ENCODE results near the gene TNRC18.
"Not testable (repeated sequence)": the region's sequence is repeated elsewhere in the genome, so short reads cannot be mapped to it uniquely, and the experiment has no call there.

Gene TNRC18

GRCh38 chr7:5295039-5296014 is 128.3 kb downstream of the TNRC18 start:
- no peak for DNase-seq (ENCODE audit: low read depth in 2 of 2)

DNA sequence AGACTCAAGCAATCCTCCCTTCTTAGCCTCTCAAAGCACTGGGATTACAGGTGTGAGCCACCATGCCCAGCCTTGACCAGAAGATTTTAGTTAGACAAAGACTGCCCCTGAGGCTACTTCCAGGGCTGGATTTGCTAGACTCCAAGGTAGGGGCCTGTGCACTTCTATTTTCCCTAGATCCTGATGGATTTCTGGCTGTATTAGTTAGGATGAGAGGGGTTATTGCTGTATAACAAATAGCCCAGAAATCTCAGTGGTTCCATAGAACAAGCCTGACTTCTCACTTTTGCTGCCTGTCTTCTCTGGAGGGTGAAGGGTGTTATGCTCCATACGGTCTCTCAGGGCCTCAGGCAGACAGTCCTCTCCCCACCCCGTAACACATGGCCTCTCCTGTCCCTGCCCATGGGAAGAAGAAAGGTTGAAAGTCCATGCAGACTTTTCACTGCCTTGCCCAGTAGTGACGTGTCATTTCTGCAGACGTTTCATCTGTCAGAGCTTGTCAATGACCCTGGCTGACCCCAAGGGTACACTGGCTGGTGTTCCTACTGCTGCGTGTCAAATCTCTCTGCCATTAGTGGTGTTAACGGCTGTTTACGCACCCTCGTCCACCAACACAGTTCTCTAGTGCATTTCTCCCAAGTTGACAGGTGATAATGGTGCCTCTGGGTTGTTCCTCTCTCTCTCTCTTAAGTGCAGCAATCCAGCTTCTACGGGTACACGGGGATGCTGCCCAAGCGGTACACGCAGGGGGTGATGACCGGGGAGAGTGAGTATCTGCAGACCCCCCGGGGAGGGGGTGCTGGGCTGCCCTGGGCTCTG is 129.3 kb downstream of the TNRC18 start:
- DNase-seq (ENCODE audit: low read depth in 2 of 2) = no peak

GRCh38 chr7:5291711-5292335 is 131.8 kb downstream of the TNRC18 start:
- DNase-seq (ENCODE audit: low read depth in 2 of 2) = not testable (repeated sequence)

- no peak for DNase-seq (ENCODE audit: low read depth in 2 of 2)
These were observed 132.3 kb downstream of the TNRC18 start for GRCh38 chr7:5291301-5291700.

- DNase-seq (ENCODE audit: low read depth in 2 of 2) = no peak
These were observed 134.3 kb downstream of the TNRC18 start for GRCh38 chr7:5289355-5289754.

DNA sequence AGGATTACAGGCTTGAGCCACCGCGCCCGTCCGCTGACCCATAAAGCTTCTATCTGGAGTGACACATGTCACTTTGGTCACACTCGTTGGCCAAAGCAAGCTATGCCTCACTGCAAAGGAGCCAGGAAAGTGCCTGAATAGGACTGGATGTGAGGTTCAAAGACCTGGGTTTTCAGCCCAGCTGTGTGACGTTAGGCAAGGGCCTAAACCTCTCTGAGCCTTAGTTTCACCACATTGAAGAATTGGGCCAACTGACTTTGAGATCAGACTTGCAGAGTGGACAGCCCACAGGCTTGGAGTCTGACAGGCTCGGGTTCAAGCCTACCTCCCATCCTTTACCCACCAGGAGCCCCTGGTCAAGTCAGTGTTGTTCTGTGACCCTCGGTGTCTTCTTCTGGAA is 135.1 kb downstream of the TNRC18 start:
- not testable (repeated sequence) for DNase-seq (ENCODE audit: low read depth in 2 of 2)

DNA sequence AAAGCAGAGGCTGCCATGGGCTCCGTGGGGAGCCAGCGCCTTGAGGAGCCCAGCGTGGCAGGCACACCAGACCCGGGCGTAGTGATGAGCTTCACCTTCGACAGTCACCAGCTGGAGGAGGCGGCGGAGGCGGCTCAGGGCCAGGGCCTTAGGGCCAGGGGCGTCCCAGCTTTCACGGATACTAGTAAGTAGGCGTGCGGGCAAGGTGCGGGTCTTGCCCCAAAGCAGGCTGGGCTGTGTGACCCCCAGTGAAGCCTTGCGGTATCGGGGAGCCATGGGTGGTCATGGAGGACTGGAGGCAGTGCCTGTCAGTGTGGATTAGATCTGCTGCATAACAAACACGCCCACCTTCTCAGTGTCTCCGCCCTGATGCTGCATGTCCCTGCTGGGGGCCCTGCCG is 135.8 kb downstream of the TNRC18 start:
- no peak for DNase-seq (ENCODE audit: low read depth in 2 of 2)

DNA sequence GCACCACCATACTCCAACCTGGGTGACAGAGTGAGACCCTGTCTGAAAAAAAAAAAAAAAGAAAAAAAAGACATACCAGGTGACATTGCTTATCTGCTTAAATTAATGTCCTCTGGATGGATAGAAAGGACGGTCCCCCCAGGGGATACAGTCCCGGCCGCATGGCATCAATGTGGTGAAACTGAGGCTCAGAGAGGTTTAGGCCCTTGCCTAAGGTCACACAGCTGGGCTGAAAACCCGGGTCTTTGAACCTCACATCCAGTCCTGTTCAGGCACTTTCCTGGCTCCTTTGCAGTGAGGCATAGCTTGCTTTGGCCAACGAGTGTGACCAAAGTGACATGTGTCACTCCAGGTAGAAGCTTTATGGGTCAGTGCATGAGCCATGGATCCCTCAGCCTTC is 136.3 kb downstream of the TNRC18 start:
- not testable (repeated sequence) for DNase-seq (ENCODE audit: low read depth in 2 of 2)

DNA sequence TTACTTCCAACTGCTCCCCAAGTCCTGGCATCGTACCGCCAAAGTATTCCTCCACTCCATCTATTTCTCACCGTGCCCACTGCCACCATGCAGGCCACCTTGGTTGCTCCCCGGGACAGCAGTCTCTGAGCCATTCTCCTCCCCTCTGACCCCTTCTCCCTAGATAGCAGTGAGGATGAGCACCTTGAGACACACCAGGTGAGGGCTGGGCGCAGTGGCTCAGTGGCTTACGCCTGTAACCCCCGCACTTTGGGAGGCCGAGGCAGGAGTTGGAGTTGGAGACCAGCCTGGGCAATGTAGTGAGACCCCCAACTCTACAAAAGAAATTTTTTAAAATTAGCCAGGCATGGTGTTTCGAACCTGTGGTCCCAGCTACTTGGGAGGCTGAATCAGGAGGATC is 136.7 kb downstream of the TNRC18 start:
- no peak for DNase-seq (ENCODE audit: low read depth in 2 of 2)

DNA sequence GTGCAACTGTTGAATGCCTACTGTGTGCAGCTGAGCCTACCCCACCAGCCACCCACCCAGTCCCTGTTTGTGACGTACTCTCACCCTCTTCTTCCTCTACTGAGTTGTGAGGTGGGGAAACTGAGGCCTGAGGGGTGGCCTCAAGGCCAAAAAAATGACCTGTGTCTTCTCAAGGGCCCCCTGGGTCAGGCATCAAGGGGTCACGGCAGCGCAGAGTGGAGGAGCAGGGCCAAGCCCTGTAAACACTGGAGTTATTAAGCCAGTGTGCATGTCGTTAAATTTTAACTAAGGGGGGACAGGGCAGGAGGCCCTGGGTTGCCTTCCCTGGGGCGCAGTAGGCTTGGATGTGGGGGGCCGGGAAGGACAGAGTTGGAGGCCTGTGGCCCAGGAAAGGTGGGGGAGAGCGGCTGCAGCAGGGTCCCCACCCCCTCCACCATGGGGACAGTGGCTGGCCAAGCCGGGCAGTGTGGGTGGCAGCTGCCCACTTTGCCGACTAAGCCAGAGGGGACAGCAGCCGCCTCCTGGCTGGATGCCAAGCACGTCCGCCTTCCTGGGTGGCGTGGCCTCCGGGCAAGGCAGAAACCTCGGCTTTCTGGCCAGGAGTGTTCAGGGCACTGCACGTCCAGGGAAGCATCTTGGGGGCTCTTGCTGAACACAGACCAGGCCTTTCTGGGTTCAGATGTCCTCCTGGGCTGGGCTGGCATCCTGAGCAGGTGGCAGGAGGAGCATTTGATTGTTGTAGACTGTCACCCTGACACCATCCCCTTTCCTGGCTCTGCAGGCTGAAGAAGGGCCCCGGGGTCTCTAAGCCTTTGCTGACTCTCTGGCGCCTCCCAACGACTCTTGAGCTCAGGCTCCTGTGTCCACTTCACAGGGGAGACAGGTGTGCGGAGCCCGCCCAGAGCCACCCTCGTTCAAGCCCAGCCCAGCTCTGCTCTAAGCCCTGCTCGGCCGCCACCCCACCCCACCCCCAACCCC is 139.0 kb downstream of the TNRC18 start:
- peak in 1 of 2 donors; percentile 6 for DNase-seq (ENCODE audit: low read depth in 2 of 2)

- DNase-seq (ENCODE audit: low read depth in 2 of 2) = no peak
These were observed 140.0 kb downstream of the TNRC18 start for GRCh38 chr7:5283421-5284303.

- DNase-seq (ENCODE audit: low read depth in 2 of 2) = no peak
These were observed 140.9 kb downstream of the TNRC18 start, which contains the start of gene SLC29A4 for GRCh38 chr7:5282543-5283316. Gene SLC29A4 (plus strand): TSS chr7:5282943. CDS start chr7:5287817, 4,874 bp downstream.

DNA sequence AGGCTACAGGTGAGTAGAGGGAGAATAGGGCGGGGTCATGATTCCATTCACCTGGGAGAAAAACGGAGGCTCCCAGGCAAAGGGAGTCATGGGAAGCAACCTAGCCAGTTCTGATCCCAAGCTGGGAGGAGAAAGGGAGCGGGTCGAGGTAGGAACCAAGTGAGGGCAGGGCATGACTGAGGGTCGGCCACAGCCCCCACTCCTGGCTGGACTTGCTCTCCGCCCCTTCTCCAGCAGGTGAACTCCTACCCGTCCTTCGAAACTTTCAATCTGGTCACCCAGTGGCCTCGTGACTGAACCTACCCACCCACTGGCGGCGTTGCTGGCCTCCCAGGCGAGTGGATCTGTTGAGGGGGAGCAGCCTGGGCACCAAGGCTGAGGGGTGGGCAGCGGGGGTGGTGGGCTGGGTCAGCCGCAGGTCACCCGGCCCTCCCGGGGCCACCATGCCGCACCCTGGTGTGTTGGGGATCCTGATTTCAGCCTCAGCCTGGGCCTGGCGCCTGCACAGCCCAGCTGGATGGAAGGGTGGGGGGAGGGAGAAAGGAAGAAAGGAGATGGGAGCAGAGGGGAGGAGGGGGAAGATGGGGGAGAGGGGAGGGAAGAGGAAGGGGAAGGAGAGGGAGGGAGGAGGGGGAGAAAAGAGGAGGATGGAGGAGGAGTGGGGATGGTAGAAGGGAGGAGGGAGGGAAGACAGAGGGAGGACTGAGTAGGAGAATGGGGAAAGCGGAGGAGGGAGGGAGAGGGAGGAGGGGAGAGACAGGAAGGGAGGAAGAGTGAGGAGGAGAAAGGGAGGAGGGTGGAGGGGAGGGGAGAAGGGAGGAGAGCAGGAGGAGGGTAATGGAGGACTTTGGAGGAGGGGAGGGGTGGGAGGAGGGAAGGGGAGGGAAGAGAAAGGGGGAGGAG is 141.8 kb downstream of the TNRC18 start:
- DNase-seq (ENCODE audit: low read depth in 2 of 2) = not testable (repeated sequence)

DNA sequence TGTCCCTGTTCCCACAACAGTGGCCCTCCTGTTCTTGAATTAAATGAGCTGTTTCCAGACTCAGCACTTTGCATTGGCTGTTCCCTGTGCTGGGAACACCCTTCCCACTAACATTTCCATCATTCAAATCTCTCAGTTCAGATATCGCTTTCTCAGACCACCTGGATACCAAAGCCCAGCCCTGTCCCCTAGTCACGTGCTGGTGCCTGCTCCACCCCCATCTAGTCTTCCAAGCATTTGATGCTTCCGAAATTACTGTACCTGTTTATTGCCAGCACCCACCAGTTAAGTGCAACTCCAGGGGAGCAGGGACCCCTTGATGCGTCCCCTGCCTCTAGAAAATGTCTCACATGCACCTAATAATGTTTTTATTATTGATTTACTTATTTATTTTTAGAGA is 143.9 kb downstream of the TNRC18 start:
- DNase-seq (ENCODE audit: low read depth in 2 of 2) = no peak

DNA sequence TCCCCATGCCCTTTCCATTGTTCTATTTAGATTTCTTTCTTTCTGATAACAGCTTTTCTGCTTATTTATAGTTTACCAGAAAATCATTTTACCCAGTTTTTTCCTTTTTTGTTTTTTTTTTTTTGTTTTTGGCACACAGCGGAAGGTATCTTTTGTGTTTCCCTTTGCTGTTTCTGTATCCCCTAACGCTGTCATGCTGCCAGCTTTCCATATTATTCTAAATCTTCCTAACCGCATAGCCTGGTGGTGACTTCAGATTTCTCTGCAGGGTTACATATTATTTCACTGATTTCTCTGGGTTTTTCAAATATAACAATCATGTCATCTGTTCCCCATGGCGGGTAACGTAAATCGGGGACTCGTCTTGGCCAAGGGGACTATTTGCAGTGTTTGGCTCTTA is 144.9 kb downstream of the TNRC18 start:
- no peak for DNase-seq (ENCODE audit: low read depth in 2 of 2)

- DNase-seq (ENCODE audit: low read depth in 2 of 2) = no peak
These were observed 147.0 kb downstream of the TNRC18 start for GRCh38 chr7:5276611-5277010.

GRCh38 chr7:5276123-5276522 is 147.5 kb downstream of the TNRC18 start:
- not testable (repeated sequence) for DNase-seq (ENCODE audit: low read depth in 2 of 2)

DNA sequence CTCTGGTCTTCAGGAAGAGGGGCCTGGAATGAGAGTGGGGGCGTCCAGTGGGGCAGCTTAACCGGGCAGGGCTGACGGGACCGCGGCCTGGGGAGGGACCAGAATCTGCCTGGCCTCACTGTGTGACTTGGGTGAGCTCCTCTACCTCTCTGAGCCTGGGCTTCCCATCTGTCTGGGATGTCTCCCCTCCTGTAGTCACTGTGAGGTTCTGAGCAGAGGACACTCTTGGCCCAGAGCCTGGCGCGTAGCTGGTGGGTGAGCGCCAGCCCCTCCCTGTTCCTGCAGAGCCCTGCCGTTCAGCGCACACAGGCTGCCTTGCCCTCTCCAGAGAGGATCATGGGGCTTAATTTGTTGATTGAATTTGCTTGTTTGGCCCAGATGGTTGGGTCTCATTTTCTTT is 148.1 kb downstream of the TNRC18 start:
- DNase-seq (ENCODE audit: low read depth in 2 of 2) = not testable (repeated sequence)
